ENCODE measurements around the gene CCNB2. TPM values are rescaled to one million over a fixed set of nuclear protein-coding genes. Genes with fewer than 3 reads are reported as not detected.
"Not testable (repeated sequence)": the region's sequence is repeated elsewhere in the genome, so short reads cannot be mapped to it uniquely, and the experiment has no call there.

CCNB2 gene
- total RNA-seq, 1 donor from 2014 or later, result 57.5 TPM

DNA sequence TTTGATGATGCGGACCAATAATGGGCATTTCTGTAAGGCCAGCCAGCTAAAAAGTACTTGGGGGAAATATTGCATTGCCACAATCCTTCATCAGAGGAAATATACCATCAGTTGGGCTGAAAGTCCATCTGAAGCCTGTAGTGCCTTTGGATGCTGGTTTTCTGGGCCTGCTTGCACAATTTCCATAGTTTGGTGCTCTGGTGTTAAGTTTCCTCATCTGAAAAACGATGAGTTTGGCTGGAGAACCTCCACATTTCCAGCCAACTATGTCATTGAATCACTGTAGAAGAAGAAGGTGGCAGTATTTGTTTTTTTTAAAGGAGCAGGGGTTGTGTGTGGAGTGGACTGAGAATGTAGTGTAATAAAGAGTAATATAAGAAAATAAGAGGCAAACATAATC lies 10.1 kb downstream of the CCNB2 start:
- Mint-ChIP-seq H3K4me1 (ENCODE audit: low read depth) (peaks cover 7% of the 10 kb centered on the region), H3K27me3 (ENCODE audit: low read depth) (no peaks in the 10 kb centered on the region), H3K36me3 (ENCODE audit: low read depth) (peaks cover 81% of the 10 kb centered on the region), H3K4me3 (ENCODE audit: low read depth) (no peak overlapping the region), H3K27ac (no peak overlapping the region), H3K9me3 (no peaks in the 10 kb centered on the region)
- no peak for DNase-seq (ENCODE audit: low spot score)
- intact Hi-C loops (cut with micrococcal nuclease), result no loop called here

DNA sequence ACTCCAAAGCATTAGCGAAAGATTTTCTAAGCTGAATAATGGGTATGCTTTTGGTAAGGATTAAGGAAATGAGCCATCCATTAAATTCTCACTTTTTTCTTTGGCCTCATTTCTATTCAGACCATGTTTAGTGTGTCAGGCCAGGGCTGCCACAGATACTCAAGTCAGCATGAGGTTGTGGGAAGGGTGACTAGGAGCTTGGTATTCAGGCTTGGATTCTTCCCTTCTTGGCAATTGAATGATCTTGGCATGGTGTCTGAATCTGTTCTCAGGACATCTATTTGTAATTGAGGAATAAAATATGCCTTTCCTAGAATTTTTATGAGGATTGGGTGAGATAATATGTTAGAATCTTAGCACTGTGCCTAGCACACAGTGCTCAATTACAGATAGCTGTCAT lies 11.2 kb downstream of the CCNB2 start:
- Mint-ChIP-seq H3K9me3 (no peaks in the 10 kb centered on the region), H3K4me1 (ENCODE audit: low read depth) (peaks cover 2% of the 10 kb centered on the region), H3K4me3 (ENCODE audit: low read depth) (no peak overlapping the region), H3K27me3 (ENCODE audit: low read depth) (no peaks in the 10 kb centered on the region), H3K36me3 (ENCODE audit: low read depth) (peaks cover 79% of the 10 kb centered on the region), H3K27ac (no peak overlapping the region)
- DNase-seq (ENCODE audit: low spot score), result no peak
- intact Hi-C loops (cut with micrococcal nuclease), result no loop called here

DNA sequence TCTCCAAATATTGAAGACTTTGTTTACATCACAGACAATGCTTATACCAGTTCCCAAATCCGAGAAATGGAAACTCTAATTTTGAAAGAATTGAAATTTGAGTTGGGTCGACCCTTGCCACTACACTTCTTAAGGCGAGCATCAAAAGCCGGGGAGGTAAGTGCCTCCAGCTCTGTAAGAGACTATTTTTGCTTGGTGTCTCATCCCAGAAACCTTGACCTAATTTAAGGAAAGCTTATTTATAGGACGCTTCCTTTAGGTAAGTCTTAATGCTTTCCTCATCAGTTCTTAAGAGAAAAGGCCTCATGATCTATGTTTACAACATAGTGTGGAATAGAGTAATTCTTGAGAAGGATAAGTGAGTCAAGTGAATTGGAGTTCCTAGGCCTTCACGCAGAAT lies 11.8 kb downstream of the CCNB2 start:
- no peak overlapping the region for H3K27ac Mint-ChIP-seq
- H3K27me3 Mint-ChIP-seq (ENCODE audit: low read depth), result no peaks in the 10 kb centered on the region
- H3K4me3 Mint-ChIP-seq (ENCODE audit: low read depth), result no peak overlapping the region
- H3K9me3 Mint-ChIP-seq, result no peaks in the 10 kb centered on the region
- no peak for DNase-seq (ENCODE audit: low spot score)
- peaks cover 1% of the 10 kb centered on the region for H3K4me1 Mint-ChIP-seq (ENCODE audit: low read depth)
- H3K36me3 Mint-ChIP-seq (ENCODE audit: low read depth), result peaks cover 76% of the 10 kb centered on the region
- intact Hi-C loops (cut with micrococcal nuclease), result no loop called here

DNA sequence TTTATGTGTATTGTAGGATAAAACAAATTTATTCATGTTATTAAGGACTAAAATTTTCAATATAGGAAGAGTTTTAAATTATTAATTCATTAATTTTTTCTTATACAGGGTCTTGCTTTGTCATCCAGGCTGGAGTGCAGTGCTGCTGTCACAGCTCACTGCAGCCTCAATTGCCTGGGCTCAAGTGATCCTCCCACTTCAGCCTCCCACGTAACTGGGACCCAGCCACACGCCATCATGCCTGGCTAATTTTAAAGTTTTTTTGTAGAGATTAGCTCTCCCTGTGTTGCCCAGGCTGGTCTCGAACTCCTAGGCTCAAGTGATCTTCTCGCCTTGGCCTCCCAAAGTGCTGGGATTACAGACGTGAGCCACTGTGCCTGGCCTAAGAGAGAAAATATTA lies 14.7 kb downstream of the CCNB2 start:
- Mint-ChIP-seq H3K9me3 (no peaks in the 10 kb centered on the region), H3K27ac (no peak overlapping the region), H3K4me3 (ENCODE audit: low read depth) (no peak overlapping the region), H3K4me1 (ENCODE audit: low read depth) (no peaks in the 10 kb centered on the region), H3K27me3 (ENCODE audit: low read depth) (no peaks in the 10 kb centered on the region), H3K36me3 (ENCODE audit: low read depth) (peaks cover 79% of the 10 kb centered on the region)
- intact Hi-C loops (cut with micrococcal nuclease), result no loop called here
- no peak for DNase-seq (ENCODE audit: low spot score)

DNA sequence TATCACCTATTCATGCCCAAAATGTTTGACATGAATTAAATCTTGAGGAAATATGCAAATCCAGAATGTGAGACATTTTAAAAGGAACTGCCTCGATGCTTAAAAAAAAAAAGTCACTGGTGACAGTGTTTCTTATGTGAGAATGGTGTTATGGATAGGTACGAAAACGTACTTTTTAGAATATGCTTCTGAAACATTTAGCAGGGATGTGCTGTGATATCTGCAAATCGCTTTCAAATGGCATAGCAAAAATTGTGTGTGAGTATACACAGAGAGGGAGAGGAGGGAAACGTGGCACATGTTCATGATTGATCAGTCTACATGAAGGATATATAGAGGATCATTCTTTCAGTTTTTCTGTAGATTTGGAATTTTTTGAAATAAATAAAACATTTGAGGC lies 16.0 kb downstream of the CCNB2 start:
- H3K36me3 Mint-ChIP-seq (ENCODE audit: low read depth), result peaks cover 80% of the 10 kb centered on the region
- H3K27ac Mint-ChIP-seq, result no peak overlapping the region
- H3K4me1 Mint-ChIP-seq (ENCODE audit: low read depth), result no peaks in the 10 kb centered on the region
- H3K9me3 Mint-ChIP-seq, result no peaks in the 10 kb centered on the region
- DNase-seq (ENCODE audit: low spot score), result no peak
- intact Hi-C loops (cut with micrococcal nuclease), result no loop called here
- no peak overlapping the region for H3K4me3 Mint-ChIP-seq (ENCODE audit: low read depth)
- H3K27me3 Mint-ChIP-seq (ENCODE audit: low read depth), result no peaks in the 10 kb centered on the region

DNA sequence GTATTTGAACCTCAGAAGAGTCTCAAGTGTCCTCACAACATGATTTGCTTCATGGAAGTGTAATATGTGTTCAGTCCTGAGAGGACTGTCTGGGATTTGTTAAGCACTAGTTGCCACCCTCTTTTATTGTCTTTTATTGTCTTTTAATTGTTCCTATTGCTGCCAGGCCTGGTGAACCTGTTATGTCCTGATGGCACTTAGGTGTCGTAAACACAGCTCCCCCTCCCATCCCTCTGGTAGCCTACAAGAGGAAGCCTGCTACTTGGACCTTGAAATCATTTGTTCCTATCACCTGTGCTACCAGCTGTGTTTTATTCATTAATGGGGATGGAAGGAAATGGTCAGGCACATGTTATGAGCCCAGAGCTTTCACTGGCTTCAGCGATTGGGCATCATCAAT lies 19.3 kb downstream of the CCNB2 start:
- Mint-ChIP-seq H3K36me3 (ENCODE audit: low read depth) (peaks cover 85% of the 10 kb centered on the region), H3K27me3 (ENCODE audit: low read depth) (no peaks in the 10 kb centered on the region), H3K9me3 (peaks cover 19% of the 10 kb centered on the region), H3K27ac (peak overlapping the region; percentile 36), H3K4me1 (ENCODE audit: low read depth) (peaks cover 10% of the 10 kb centered on the region), H3K4me3 (ENCODE audit: low read depth) (no peak overlapping the region)
- intact Hi-C loops (cut with micrococcal nuclease), result no loop called here
- DNase-seq (ENCODE audit: low spot score), result no peak

DNA sequence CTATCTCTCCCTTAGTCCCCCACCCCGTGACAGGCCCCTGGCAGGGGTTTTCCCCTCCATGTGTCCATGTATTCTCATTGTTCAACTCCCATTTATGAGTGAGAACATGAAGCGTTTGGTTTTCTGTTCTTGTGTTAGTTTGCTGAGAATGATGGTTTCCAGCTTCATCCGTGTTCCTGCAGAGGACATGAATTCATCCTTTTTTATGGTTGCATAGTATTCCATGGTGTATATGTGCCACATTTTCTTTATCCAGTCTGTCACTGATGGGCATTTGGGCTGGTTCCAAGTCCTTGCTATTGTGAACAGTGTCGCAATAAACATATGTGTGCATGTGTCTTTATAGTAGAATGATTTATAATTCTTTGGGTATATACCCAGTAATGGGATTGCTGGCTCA lies 20.7 kb downstream of the CCNB2 start:
- H3K27ac Mint-ChIP-seq; H3K4me3 Mint-ChIP-seq (ENCODE audit: low read depth); intact Hi-C loops (cut with micrococcal nuclease): not testable (repeated sequence)

DNA sequence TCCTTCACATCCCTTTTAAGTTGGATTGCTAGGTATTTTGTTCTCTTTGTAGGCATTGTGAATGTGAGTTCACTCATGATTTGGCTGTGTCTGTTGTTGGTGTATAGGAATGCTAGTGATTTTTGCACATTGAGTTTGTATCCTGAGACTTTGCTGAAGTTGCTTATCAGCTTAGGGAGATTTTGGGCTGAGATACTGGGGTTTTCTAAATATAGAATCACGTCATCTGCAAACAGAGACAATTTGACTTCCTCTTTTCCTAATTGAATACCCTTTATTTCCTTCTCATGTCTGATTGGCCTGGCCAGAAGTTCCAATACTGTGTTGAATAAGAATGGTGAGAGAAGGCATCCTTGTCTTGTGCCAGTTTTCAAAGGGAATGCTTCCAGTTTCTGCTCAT lies 22.3 kb downstream of the CCNB2 start:
- Mint-ChIP-seq H3K9me3 (peaks cover 30% of the 10 kb centered on the region), H3K36me3 (ENCODE audit: low read depth) (peaks cover 92% of the 10 kb centered on the region), H3K27ac (peak overlapping the region; percentile 20), H3K4me1 (ENCODE audit: low read depth) (peaks cover 10% of the 10 kb centered on the region)
- H3K27me3 Mint-ChIP-seq (ENCODE audit: low read depth); intact Hi-C loops (cut with micrococcal nuclease); DNase-seq (ENCODE audit: low spot score); H3K4me3 Mint-ChIP-seq (ENCODE audit: low read depth): not testable (repeated sequence)

More for the DNA sequence above, 20.7 kb downstream of the CCNB2 start:
- peaks cover 10% of the 10 kb centered on the region for H3K4me1 Mint-ChIP-seq (ENCODE audit: low read depth)
- not testable (repeated sequence) for DNase-seq (ENCODE audit: low spot score); H3K27me3 Mint-ChIP-seq (ENCODE audit: low read depth)
- H3K9me3 Mint-ChIP-seq, result peaks cover 30% of the 10 kb centered on the region
- H3K36me3 Mint-ChIP-seq (ENCODE audit: low read depth), result peaks cover 90% of the 10 kb centered on the region

DNA sequence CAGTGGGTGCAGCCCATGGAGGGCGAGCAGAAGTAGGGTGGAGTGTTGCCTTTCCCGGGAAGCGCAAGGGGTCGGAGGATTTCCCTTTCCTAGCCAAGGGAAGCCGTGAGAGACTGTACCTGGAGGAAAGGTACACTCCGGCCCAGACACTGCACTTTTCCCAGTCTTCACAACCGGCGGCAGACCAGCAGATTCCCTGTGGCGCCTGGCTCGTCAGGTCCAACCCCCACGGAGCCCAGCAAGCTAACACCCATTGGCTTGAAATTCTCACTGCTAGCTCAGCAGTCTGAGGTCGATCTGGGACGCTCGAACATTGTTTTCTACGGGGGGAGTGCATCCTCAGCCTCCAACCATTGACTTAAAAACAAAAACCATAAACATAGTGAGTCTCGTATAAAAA lies 26.5 kb downstream of the CCNB2 start:
- Mint-ChIP-seq H3K36me3 (ENCODE audit: low read depth) (peaks cover 79% of the 10 kb centered on the region), H3K9me3 (peaks cover 30% of the 10 kb centered on the region), H3K27ac (no peak overlapping the region), H3K4me1 (ENCODE audit: low read depth) (peaks cover 10% of the 10 kb centered on the region), H3K27me3 (ENCODE audit: low read depth) (no peaks in the 10 kb centered on the region), H3K4me3 (ENCODE audit: low read depth) (no peak overlapping the region)
- intact Hi-C loops (cut with micrococcal nuclease), result loop anchor here (10.0 kb wide), 1 partner anchor 147 kb away; the partner anchor contains the start of gene RNF111
- DNase-seq (ENCODE audit: low spot score), result no peak

DNA sequence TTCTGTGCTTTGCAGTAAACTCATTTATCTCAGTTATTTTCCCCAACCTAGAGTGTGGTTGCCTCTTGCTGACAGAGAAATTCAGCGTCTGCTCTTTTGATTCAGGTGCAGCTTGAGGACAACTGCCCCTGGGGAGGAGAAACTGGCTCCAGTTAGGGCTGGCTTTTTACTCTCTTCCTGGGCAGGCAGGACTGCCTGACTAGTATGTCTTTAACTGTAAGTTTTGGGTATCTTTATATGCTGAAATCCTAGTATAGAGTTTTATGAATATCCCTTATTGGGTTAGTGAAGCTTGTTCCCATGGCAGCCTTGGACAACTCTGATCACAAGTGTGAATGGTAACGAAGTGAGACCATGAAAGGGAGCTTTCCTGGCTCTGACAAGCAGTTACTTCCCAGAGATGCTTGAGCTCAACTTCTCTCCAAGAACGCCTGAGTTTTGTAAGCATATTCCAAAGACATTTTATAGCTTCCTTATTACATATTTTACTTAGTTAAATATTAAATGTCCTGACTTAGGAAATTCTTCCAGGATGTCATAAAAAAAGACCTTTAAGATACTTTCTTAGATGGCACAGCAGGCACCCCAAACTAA lies 27.1 kb downstream of the CCNB2 start:
- Mint-ChIP-seq H3K9me3 (peaks cover 29% of the 10 kb centered on the region), H3K27ac (no peak overlapping the region), H3K4me3 (ENCODE audit: low read depth) (no peak overlapping the region), H3K27me3 (ENCODE audit: low read depth) (no peaks in the 10 kb centered on the region), H3K36me3 (ENCODE audit: low read depth) (peaks cover 79% of the 10 kb centered on the region), H3K4me1 (ENCODE audit: low read depth) (peaks cover 11% of the 10 kb centered on the region)
- DNase-seq (ENCODE audit: low spot score), result no peak
- intact Hi-C loops (cut with micrococcal nuclease), result loop anchor here (10.0 kb wide), 1 partner anchor 147 kb away; the partner anchor contains the start of gene RNF111

DNA sequence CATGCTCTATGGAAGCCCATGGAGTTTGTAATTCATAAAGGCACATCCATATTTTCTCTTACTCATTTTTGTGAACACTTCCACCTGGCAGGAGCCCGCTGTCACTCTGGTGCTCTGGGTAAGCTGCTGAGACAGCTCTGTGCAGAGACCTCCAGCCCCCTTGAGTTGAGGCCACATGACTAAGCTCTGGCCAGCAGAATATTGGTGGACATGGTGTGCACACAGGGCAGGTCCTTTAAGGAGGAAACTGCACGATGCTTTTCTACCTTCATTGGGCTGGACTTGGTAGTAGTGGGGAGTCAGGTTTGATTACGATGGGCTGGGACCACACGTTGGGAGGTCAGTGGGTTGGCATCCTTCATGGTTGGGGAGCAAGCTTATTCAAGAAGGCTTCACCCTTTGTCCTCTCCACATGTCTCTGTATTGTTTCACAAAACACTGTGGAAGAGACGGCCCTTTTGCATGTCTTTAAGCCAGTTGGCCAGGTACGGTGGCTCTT lies 29.0 kb downstream of the CCNB2 start:
- intact Hi-C loops (cut with micrococcal nuclease), result loop anchor here (10.0 kb wide), 1 partner anchor 149 kb away; the partner anchor contains the start of gene RNF111
- no peak for DNase-seq (ENCODE audit: low spot score)
- Mint-ChIP-seq H3K4me3 (ENCODE audit: low read depth) (no peak overlapping the region), H3K4me1 (ENCODE audit: low read depth) (peaks cover 17% of the 10 kb centered on the region), H3K36me3 (ENCODE audit: low read depth) (peaks cover 79% of the 10 kb centered on the region), H3K27me3 (ENCODE audit: low read depth) (no peaks in the 10 kb centered on the region), H3K9me3 (peaks cover 14% of the 10 kb centered on the region), H3K27ac (no peak overlapping the region)

DNA sequence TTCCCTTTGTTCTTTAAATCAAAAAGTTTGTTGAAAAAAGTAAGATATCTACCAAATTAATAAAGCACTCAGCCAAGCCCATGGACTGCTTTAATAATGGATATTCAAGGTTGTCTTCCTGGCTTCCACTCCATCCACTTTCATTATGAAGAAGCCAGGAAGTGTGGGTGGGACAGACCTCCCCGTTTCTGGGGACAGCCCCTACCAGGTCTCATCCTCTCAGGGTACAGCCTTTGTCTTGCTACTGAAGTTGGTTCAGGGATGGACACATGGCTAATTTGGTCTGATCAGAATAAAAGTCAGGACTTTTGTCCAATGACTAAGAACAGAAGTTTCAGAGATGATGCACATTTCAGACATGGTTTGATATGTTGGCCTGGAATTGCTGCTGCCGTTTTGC lies 32.6 kb downstream of the CCNB2 start:
- H3K27ac Mint-ChIP-seq, result peak overlapping the region; percentile 75
- no peak overlapping the region for H3K4me3 Mint-ChIP-seq (ENCODE audit: low read depth)
- intact Hi-C loops (cut with micrococcal nuclease), result loop anchor here (10.0 kb wide), 1 partner anchor 153 kb away; the partner anchor contains the start of gene RNF111
- H3K27me3 Mint-ChIP-seq (ENCODE audit: low read depth), result no peaks in the 10 kb centered on the region
- no peak for DNase-seq (ENCODE audit: low spot score)
- peaks cover 70% of the 10 kb centered on the region for H3K36me3 Mint-ChIP-seq (ENCODE audit: low read depth)
- H3K9me3 Mint-ChIP-seq, result no peaks in the 10 kb centered on the region
- peaks cover 26% of the 10 kb centered on the region for H3K4me1 Mint-ChIP-seq (ENCODE audit: low read depth)

DNA sequence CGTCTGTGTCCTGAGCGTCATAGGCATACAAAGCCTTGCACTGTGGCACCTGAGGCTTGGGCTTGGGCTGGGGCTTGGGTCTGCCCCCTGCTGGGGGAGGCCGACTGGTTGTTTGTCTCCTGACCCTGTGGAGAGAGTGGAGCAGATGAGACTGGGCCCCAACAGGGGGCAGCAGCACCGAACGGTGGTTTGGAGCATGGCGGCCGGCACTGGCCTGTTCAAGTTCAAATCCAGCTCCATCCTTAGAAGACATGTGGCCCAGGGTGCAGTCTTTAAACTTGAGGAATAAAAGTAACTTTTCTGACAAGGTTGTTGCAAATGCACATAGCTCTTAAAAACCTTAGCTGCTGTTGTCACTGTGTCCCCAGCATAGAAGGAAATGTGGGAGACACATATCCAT lies 33.3 kb downstream of the CCNB2 start:
- peak; percentile 48 for DNase-seq (ENCODE audit: low spot score)
- intact Hi-C loops (cut with micrococcal nuclease), result loop anchor here (10.0 kb wide), 1 partner anchor 153 kb away; the partner anchor contains the start of gene RNF111
- peaks cover 26% of the 10 kb centered on the region for H3K4me1 Mint-ChIP-seq (ENCODE audit: low read depth)
- H3K4me3 Mint-ChIP-seq (ENCODE audit: low read depth), result no peak overlapping the region
- no peaks in the 10 kb centered on the region for H3K9me3 Mint-ChIP-seq
- H3K27me3 Mint-ChIP-seq (ENCODE audit: low read depth), result no peaks in the 10 kb centered on the region
- peaks cover 69% of the 10 kb centered on the region for H3K36me3 Mint-ChIP-seq (ENCODE audit: low read depth)
- peak overlapping the region; percentile 75 for H3K27ac Mint-ChIP-seq

Data from activated T-helper 2 cell treated with anti-CD3 and anti-CD28 coated beads, Interferon-gamma antibody, Interleukin-2, Interleukin-4, amounts not matched to agents 10 μg/mL and 5 μg/mL and 100 μg/mL, durations not matched to agents 14 hours and 24 hours and 36 hours (primary cell).